Erythroblast (primary cell): ENCODE results near the gene LRCOL1.

Source experiments
- GATA1 ChIP-seq: IDR thresholded peaks from 2 replicates; pipeline ENCODE4 v1.6.1; 2011; ENCODE audit warnings: low read depth, mild to moderate bottlenecking, control low read depth, low read length, moderate library complexity
- POLR2A ChIP-seq: IDR thresholded peaks from 2 replicates; pipeline ENCODE4 v1.6.1; 2011; ENCODE audit warnings: mild to moderate bottlenecking, low read length

DNA sequence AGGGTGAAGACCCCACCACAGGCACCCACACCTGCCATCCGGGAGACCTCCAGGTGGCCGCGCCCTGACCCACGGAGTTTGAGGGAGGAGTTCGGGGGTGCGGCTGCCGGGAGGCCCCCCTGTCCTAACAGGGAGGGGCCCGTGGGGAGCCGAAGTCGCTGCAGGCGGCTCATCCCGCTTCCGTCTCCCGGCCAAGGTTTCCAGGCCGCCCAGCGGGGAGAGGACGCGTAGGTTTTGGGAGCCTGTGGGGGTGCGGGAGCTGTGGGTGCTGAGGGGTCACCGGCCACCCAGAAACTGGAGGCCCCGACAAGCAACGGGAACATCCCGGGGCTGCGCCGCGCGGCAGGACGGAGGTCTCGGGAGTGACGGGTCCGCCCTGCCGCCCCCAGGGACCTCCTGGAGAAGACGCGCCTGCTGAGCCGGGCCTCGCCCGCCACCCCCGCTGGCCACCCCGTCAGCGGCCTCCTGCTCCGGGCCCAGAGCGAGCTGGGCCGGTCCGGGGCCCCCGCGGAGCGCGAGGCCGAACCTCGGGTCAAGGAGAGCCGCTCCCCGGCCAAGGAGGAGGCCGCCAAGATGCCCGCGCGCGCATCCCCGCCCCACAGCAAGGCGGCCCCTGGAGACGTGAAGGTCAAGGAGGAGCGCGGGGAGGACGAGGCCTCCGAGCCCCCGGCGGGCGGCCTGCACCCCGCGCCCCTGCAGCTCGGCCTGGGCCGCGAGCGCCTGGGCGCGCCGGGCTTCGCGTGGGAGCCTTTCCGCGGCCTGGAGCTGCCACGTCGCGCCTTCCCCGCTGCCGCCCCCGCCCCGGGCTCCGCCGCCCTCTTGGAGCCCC, 27.6 kb downstream of the LRCOL1 start:
- TF ChIP-seq POLR2A: no peak
- no peak for TF ChIP-seq GATA1
